Immature natural killer cell (primary cell): Measurements from ENCODE around the gene ELAC2. TPM values are rescaled to one million over a fixed set of nuclear protein-coding genes. Genes with fewer than 3 reads are reported as not detected.
A peak's percentile ranks its signal among the peaks of the same experiment; 100 is the strongest.

Source experiments
- DNase-seq, 3 donors: peaks; one replicate each; pipeline ENCODE4 v3.0.0; 2022; ENCODE audit warnings: mixed read lengths in 1 of 3
- H3K27ac Mint-ChIP-seq, 6 donors: one replicate each; pipeline ENCODE4 v1.8.0; 2020; ENCODE audit warnings: mixed read lengths in 6 of 6, mild to moderate bottlenecking in 5 of 6, inconsistent platforms in 4 of 6, moderate library complexity in 3 of 6
- H3K27me3 Mint-ChIP-seq, 3 donors: one replicate each; pipeline ENCODE4 v1.8.0; 2020 to 2021; ENCODE audit warnings: low read depth in 3 of 3, mild to moderate bottlenecking in 3 of 3, mixed read lengths in 3 of 3, moderate library complexity in 3 of 3, inconsistent platforms in 1 of 3
- H3K36me3 Mint-ChIP-seq, 3 donors: one replicate each; pipeline ENCODE4 v1.8.0; 2020; ENCODE audit warnings: mixed read lengths in 3 of 3, inconsistent platforms in 2 of 3, mild to moderate bottlenecking in 2 of 3
- H3K4me1 Mint-ChIP-seq, 2 donors: one replicate each; pipeline ENCODE4 v1.8.0; 2020; ENCODE audit warnings: inconsistent platforms in 2 of 2, mild to moderate bottlenecking in 2 of 2, mixed read lengths in 2 of 2, moderate library complexity in 1 of 2
- H3K4me3 Mint-ChIP-seq, 5 donors: one replicate each; pipeline ENCODE4 v1.8.0; 2020; ENCODE audit warnings: mild to moderate bottlenecking in 5 of 5, mixed read lengths in 5 of 5, inconsistent platforms in 3 of 5, moderate library complexity in 3 of 5
- H3K9me3 Mint-ChIP-seq, 6 donors: one replicate each; pipeline ENCODE4 v1.8.0; 2020; ENCODE audit warnings: mild to moderate bottlenecking in 6 of 6, mixed read lengths in 6 of 6, inconsistent platforms in 4 of 6, moderate library complexity in 3 of 6
- polyA plus RNA-seq, 3 donors: library from polyadenylated mRNA; unstranded; fragments of 300-500 nt; fragmentation: Illumina TruSeq; gene quantifications; one replicate each; pipeline ENCODE4 v1.2.3, GENCODE V29; 2021

The ELAC2 gene
- polyA plus RNA-seq, 3 donors from 2014 or later = 30.7 to 61.2 (median 38.6) TPM

GRCh38 chr17:13004336-13004735, 13.5 kb downstream of the ELAC2 start:
- no peaks in the 10 kb centered on the region for H3K27me3 Mint-ChIP-seq
- H3K4me1 Mint-ChIP-seq = peaks cover 0 to 11% of the 10 kb centered on the region in 2 donors
- peaks cover 11 to 33% (median 12%) of the 10 kb centered on the region in 3 donors for H3K36me3 Mint-ChIP-seq
- no peaks in the 10 kb centered on the region for H3K9me3 Mint-ChIP-seq
- DNase-seq = no peak
- peak overlapping the region in 2 of 6 donors; percentile 2 to 27 for H3K27ac Mint-ChIP-seq
- no peak overlapping the region for H3K4me3 Mint-ChIP-seq

- no peaks in the 10 kb centered on the region for H3K9me3 Mint-ChIP-seq
- no peaks in the 10 kb centered on the region for H3K27me3 Mint-ChIP-seq
- H3K4me3 Mint-ChIP-seq = no peak overlapping the region
- H3K27ac Mint-ChIP-seq = peak overlapping the region in 3 of 6 donors; percentile 2 to 84 (median 27)
- peaks cover 0 to 11% of the 10 kb centered on the region in 2 donors for H3K4me1 Mint-ChIP-seq
- peaks cover 11 to 31% (median 12%) of the 10 kb centered on the region in 3 donors for H3K36me3 Mint-ChIP-seq
- DNase-seq = no peak
Measured at GRCh38 chr17:13003927-13004326, 13.9 kb downstream of the ELAC2 start.

- peak overlapping the region in 1 of 6 donors; percentile 84 for H3K27ac Mint-ChIP-seq
- no peak overlapping the region for H3K4me3 Mint-ChIP-seq
- H3K4me1 Mint-ChIP-seq = peaks cover 0 to 11% of the 10 kb centered on the region in 2 donors
- no peak for DNase-seq
- no peaks in the 10 kb centered on the region for H3K27me3 Mint-ChIP-seq
- no peaks in the 10 kb centered on the region for H3K9me3 Mint-ChIP-seq
- H3K36me3 Mint-ChIP-seq = peaks cover 11 to 31% (median 12%) of the 10 kb centered on the region in 3 donors
Measured at GRCh38 chr17:13003454-13003851, 14.4 kb downstream of the ELAC2 start.

GRCh38 chr17:13002761-13003453, 14.9 kb downstream of the ELAC2 start:
- H3K27me3 Mint-ChIP-seq = no peaks in the 10 kb centered on the region

GRCh38 chr17:13001991-13002615, 15.7 kb downstream of the ELAC2 start:
- H3K27ac Mint-ChIP-seq = no peak overlapping the region
- H3K4me1 Mint-ChIP-seq = peaks cover 0 to 11% of the 10 kb centered on the region in 2 donors
- H3K27me3 Mint-ChIP-seq = no peaks in the 10 kb centered on the region
- no peaks in the 10 kb centered on the region for H3K9me3 Mint-ChIP-seq
- H3K4me3 Mint-ChIP-seq = no peak overlapping the region
- no peak for DNase-seq
- H3K36me3 Mint-ChIP-seq = peaks cover 15 to 35% (median 16%) of the 10 kb centered on the region in 3 donors

More at GRCh38 chr17:13002761-13003453, 14.9 kb downstream of the ELAC2 start:
- no peaks in the 10 kb centered on the region for H3K9me3 Mint-ChIP-seq
- H3K4me1 Mint-ChIP-seq = peaks cover 0 to 11% of the 10 kb centered on the region in 2 donors
- no peak overlapping the region for H3K4me3 Mint-ChIP-seq
- no peak overlapping the region for H3K27ac Mint-ChIP-seq
- H3K36me3 Mint-ChIP-seq = peaks cover 12 to 33% (median 15%) of the 10 kb centered on the region in 3 donors
- peak; percentile 21 to 45 (median 32) for DNase-seq

- no peak overlapping the region for H3K4me3 Mint-ChIP-seq
- DNase-seq = no peak
- no peaks in the 10 kb centered on the region for H3K9me3 Mint-ChIP-seq
- H3K36me3 Mint-ChIP-seq = peaks cover 14 to 42% (median 16%) of the 10 kb centered on the region in 3 donors
- peaks cover 0 to 2% (median 0%) of the 10 kb centered on the region in 3 donors for H3K27me3 Mint-ChIP-seq
- no peak overlapping the region for H3K27ac Mint-ChIP-seq
- peaks cover 0 to 11% of the 10 kb centered on the region in 2 donors for H3K4me1 Mint-ChIP-seq
Measured at GRCh38 chr17:13000561-13000960, 17.3 kb downstream of the ELAC2 start.

GRCh38 chr17:12998874-12999273, 19.0 kb downstream of the ELAC2 start:
- H3K4me3 Mint-ChIP-seq = no peak overlapping the region
- H3K4me1 Mint-ChIP-seq = peaks cover 0 to 1% of the 10 kb centered on the region in 2 donors
- H3K9me3 Mint-ChIP-seq = no peaks in the 10 kb centered on the region
- no peak overlapping the region for H3K27ac Mint-ChIP-seq
- H3K27me3 Mint-ChIP-seq = peaks cover 0 to 2% (median 0%) of the 10 kb centered on the region in 3 donors
- peaks cover 13 to 40% (median 15%) of the 10 kb centered on the region in 3 donors for H3K36me3 Mint-ChIP-seq
- no peak for DNase-seq

GRCh38 chr17:12998461-12998860, 19.4 kb downstream of the ELAC2 start:
- no peak overlapping the region for H3K4me3 Mint-ChIP-seq
- no peaks in the 10 kb centered on the region for H3K9me3 Mint-ChIP-seq
- DNase-seq = no peak
- no peaks in the 10 kb centered on the region for H3K4me1 Mint-ChIP-seq
- H3K36me3 Mint-ChIP-seq = peaks cover 11 to 38% (median 12%) of the 10 kb centered on the region in 3 donors
- peaks cover 0 to 2% (median 0%) of the 10 kb centered on the region in 3 donors for H3K27me3 Mint-ChIP-seq
- peak overlapping the region in 1 of 6 donors; percentile 71 for H3K27ac Mint-ChIP-seq

GRCh38 chr17:12996941-12997340, 20.9 kb downstream of the ELAC2 start:
- no peak for DNase-seq
- Mint-ChIP-seq H3K9me3 (no peaks in the 10 kb centered on the region), H3K4me1 (no peaks in the 10 kb centered on the region), H3K27ac (no peak overlapping the region), H3K36me3 (peaks cover 11 to 40% (median 17%) of the 10 kb centered on the region in 3 donors), H3K27me3 (peaks cover 0 to 2% (median 0%) of the 10 kb centered on the region in 3 donors), H3K4me3 (no peak overlapping the region)

GRCh38 chr17:12996357-12996756, 21.5 kb downstream of the ELAC2 start:
- Mint-ChIP-seq H3K9me3 (no peaks in the 10 kb centered on the region), H3K4me1 (no peaks in the 10 kb centered on the region), H3K27ac (no peak overlapping the region), H3K4me3 (no peak overlapping the region), H3K27me3 (peaks cover 0 to 2% (median 0%) of the 10 kb centered on the region in 3 donors), H3K36me3 (peaks cover 11 to 46% (median 23%) of the 10 kb centered on the region in 3 donors)
- no peak for DNase-seq

- Mint-ChIP-seq H3K27ac (no peak overlapping the region), H3K27me3 (peaks cover 0 to 2% (median 0%) of the 10 kb centered on the region in 3 donors), H3K4me3 (no peak overlapping the region), H3K9me3 (no peaks in the 10 kb centered on the region), H3K36me3 (peaks cover 11 to 48% (median 23%) of the 10 kb centered on the region in 3 donors), H3K4me1 (no peaks in the 10 kb centered on the region)
- DNase-seq = no peak
Measured at GRCh38 chr17:12995896-12996295, 21.9 kb downstream of the ELAC2 start.

GRCh38 chr17:12995106-12995895, 22.5 kb downstream of the ELAC2 start:
- H3K27ac Mint-ChIP-seq = no peak overlapping the region
- peaks cover 11 to 50% (median 23%) of the 10 kb centered on the region in 3 donors for H3K36me3 Mint-ChIP-seq
- H3K27me3 Mint-ChIP-seq = peaks cover 0 to 2% (median under 1%) of the 10 kb centered on the region in 3 donors
- DNase-seq = no peak
- H3K9me3 Mint-ChIP-seq = no peaks in the 10 kb centered on the region
- no peak overlapping the region for H3K4me3 Mint-ChIP-seq
- H3K4me1 Mint-ChIP-seq = no peaks in the 10 kb centered on the region

- Mint-ChIP-seq H3K27me3 (peaks cover 0 to 2% (median 2%) of the 10 kb centered on the region in 3 donors), H3K9me3 (no peaks in the 10 kb centered on the region), H3K27ac (no peak overlapping the region), H3K36me3 (peaks cover 11 to 57% (median 23%) of the 10 kb centered on the region in 3 donors), H3K4me1 (no peaks in the 10 kb centered on the region), H3K4me3 (no peak overlapping the region)
- no peak for DNase-seq
Measured at GRCh38 chr17:12994341-12995074, 23.3 kb downstream of the ELAC2 start.
